Tongue (tissue), 2 donors: ENCODE results near the gene ELMO3. TPM values are rescaled to one million over a fixed set of nuclear protein-coding genes. Genes with fewer than 3 reads are reported as not detected.

Experiments used
- DNase-seq: peaks from one replicate; pipeline ENCODE4 v3.0.0-alpha.2; 2015
- total RNA-seq: library from RNA; depleted of rRNA; stranded (reverse); fragments of >200 nt; gene quantifications from one replicate; pipeline ENCODE4 v1.2.3, GENCODE V29; 2014

Gene ELMO3
- total RNA-seq, 1 donor from 2014 or later, result 4.0 TPM

DNA sequence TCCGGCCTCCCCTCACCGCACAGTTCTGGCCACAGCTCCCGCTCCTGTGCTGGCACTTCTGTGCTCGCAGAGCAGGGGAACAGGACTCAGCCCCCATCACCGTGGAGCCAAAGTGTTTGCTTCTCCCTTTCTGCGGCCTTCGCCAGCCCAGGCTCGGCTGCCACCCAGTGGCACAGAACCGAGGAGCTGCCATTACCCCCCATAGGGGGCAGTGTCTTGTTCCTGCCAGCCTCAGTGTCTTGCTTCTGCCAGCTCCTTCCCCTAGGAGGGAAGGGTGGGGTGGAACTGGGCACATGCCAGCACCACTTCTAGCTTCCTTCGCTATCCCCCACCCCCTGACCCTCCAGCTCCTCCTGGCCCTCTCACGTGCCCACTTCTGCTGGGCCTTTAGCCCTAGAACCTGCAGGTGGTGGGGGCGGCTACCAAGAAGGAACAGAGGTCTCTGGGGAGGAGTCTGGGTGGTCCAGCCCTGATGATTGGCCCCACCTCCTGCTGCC is 645 bp upstream of the ELMO3 start:
- DNase-seq, result peak; percentile 41

- no peak for DNase-seq
These were observed 872 bp downstream of the ELMO3 start for GRCh38 chr16:67199808-67200198.

DNA sequence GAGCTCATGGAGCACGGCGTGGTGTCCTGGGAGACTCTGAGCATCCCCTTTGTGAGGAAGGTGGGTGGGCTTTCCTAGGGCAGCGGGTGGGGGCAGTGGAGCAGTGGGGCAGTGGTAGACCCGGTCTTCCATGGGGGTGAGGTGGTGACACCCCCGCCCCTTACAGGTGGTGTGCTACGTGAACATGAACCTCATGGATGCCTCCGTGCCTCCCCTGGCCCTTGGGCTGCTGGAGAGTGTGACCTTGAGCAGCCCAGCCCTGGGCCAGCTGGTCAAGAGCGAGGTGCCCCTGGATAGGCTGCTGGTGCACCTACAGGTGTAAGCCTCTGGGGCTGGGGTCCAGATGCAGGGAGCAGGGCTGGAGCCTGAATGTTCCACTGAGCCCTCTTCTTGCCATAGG is 1.6 kb downstream of the ELMO3 start:
- no peak for DNase-seq

GRCh38 chr16:67201411-67202345 is 2.7 kb downstream of the ELMO3 start:
- DNase-seq, result no peak

DNA sequence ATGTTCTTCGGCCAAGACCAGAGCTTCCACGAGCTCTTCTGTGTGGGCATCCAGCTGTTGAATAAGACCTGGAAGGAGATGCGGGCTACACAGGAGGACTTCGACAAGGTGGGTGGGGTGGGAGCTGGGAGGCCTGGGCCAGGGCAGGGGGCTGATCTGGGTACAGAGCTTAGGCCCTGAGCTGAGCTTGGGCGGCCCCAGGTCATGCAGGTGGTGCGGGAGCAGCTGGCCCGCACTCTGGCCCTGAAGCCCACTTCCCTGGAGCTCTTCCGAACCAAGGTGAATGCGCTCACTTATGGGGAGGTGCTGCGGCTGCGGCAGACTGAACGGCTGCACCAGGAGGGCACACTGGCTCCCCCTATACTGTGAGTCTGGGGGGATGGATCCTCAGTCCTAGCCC is 3.5 kb downstream of the ELMO3 start:
- no peak for DNase-seq

DNA sequence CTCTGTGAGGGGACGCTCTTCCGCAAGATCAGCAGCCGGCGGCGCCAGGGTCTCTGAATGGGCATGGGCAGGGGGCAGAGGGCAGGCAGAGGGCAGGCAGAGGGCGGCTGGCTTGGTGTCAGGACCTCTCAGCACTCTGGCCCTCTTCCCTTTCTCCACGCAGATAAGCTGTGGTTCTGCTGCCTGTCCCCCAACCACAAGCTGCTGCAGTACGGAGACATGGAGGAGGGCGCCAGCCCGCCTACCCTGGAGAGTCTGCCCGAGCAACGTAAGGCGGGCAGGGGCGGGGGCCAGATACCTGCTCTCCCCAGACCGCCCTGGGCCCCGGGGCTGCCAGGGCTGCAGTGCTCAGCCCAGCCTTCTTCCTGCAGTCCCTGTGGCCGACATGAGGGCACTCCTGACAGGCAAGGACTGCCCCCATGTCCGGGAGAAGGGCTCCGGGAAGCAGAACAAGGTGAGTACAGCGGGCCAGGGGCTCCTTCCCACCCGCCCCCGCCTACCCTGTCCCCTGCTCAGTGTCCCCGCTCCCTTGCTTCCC is 4.1 kb downstream of the ELMO3 start:
- DNase-seq, result no peak

DNA sequence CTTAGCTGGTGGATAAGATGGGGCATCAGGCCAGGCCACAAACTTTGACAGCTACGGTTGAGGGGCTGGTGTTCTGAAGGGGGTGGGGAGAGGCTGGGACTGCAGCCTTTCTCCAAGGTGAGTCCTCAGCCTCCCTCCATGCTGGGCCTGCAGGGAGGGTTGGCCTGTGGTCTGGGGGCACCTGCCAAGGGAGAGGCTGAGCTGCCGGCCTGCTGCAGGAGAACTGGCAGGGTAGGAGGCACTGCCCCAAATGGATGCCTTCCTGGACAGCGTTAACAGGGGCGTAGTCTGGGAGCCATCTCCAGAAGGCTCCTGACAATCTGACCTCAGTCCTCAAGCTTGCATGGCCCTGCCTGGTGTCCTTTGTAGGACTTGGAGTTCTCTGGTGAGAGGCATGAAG is 5.1 kb downstream of the ELMO3 start:
- no peak for DNase-seq

DNA sequence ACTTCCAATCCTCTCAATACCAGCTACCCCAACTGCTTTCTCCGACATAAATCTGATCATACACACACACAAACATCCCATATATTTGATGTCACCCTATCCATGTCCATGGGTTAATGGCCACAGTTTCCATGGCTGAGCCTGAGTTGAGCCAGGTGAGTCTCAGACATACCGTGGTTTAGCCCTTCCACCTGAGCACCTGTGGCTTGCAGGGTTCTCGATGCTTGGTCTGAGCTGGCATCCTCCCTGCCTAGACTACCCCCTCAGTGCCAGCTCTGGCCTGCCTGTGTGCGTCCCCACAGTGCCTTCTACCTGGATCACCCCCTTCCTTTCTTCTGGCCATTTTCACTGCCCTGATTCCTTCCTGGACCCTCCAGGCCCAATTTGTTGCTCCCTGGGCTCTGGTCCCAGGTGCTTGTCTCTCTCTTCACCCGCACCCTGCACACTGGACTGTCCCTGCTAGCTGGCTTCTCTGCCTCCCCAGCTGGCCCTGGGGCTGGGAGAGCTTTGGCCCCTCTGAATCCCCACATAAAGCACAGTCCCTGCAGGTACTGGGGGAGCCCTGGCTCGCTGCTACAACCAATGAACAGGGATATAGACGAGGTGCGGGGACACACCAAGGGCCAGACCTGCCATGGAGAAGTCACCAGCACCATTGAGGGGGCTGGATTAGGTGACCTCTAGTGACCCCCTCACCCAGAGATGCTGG is 7.4 kb downstream of the ELMO3 start:
- DNase-seq, result no peak

DNA sequence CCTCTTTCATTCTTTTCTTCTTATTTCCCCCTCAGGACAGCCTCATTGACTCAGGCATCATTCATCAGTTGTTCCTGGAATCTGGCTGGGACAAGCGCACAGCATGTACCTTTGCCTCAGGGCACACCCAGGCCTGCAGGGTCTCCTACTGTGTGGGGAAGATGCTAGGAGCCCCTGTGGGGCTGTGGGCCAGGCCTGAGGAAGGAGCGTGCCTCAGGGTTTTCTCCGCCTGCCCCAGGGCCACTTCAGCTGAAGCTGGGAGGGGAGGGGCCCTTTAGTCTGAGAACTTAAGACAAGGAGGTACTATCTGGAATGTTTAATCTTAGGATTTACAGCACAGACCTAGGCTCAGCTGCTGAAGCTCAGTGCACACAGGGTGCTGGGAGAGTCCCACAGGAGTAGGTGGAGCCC is 7.9 kb downstream of the ELMO3 start:
- no peak for DNase-seq

DNA sequence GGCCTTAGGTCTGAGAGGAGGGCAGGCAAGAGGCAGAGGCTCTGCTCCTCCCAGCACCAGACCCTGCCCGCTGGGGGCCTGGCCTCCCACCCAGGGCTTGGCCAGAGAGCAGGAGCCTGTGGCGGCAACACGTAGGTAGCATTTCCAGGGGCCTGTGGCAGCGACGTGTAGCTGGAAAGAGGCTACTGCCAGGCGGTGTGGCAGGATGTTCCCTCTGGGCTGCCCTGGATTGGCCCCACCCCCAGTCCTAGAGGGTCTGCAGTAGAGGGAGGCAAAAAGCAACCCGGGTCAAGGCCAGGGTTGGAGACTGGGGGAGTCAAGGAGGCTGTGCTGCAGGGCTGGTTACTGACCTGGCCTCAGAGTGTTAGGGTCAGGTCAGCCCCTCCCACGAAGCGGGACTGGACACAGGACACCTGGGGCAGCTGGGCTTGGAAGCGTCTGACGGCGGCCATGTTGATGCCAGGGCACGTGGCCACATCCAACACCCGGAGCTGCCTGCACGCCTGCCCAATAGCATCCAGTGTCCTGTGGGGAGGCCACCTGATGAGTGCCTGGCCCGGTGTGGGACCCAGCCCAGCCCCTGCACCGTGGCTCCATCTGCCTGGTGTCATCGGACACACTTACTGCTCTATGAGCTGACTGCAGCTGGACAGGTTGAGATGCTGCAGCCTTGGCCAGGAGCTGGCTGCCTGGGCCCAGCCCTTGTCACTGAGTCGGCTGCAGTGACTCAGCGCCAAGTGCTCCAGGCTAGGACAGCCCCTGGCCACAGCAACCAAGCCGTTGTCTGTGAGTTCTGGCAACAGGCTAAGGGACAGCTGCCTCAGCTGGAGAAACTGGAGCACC is 8.5 kb downstream of the ELMO3 start:
- no peak for DNase-seq

DNA sequence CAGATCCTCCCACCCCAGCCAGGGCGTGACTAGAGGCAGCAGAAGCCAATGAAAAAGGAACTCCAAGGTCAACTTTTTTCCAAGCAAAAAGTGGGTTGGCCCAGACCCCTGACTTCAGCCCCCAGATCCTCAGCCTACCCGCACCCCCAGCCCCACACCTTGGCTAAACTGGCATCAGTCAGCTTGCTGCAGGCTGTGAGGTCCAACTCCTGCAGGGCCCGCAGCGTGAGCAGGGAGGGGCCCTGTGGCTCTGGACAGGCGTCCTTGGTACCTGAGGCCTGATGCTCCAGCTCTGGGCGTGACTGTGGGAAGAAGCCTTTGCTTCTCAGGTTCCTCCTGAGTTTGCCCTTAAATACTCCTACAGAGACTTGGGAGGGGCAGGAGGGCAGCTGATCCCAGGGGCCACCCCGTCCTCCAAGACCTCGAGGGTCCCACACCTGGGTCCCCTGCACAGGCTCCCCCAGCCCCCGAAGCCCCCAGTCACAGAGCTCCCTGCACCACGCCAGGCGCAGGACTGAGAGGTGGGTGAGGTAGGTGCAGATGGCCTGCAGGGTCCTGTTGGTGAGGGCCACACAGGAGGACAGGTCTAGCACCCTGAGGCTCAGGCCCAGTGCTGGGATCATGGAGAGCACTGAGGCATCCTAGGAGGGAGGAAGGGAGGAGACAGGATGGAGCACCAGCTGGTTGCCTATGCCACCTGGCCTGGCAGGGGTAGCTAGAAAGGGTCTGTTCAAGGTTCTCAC is 9.4 kb downstream of the ELMO3 start:
- no peak for DNase-seq

GRCh38 chr16:67209565-67209964 is 10.6 kb downstream of the ELMO3 start:
- DNase-seq, result no peak

DNA sequence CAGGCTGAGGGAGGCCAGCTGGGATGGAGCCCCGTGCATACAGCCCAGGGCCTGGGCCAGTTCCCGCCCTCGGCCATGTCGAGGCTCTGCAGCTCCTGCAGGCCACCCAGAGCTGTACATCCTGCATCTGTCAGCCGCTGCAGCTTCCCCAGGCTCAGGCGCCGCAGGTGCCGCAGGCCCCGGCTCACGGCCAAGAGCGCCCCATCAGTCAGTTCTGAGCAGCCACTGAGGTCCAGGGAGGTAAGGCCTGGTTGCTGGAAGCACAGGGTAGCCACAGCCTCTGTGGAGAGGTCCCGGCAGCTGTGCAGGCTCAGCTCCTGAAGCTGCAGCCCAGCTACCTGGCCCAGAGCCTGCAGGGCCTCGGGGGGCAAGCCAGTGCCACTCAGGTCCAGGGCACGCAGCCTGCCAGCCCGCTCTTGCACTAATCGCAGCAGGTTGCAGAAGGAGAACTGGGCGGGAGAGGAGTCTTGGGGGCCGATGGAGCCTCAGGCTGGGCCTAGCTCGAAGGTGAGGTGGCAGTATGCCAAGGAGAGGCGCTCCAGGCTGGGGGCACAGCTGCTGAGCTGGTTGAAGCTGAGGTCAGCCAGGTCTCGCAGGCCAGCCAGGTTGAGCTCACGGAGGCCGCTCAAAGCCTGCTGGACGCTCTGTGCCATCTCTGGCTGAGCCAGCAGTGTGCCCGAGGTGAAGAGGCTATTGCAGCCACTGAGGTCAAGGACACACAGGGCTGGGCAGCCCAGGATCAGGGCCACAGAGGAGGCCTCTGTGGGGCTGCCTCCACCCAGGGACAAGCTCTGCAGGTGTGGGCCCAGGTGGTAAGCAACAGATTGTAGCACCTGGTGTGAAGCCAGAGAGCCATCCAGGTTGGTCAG is 11.4 kb downstream of the ELMO3 start:
- DNase-seq, result no peak

DNA sequence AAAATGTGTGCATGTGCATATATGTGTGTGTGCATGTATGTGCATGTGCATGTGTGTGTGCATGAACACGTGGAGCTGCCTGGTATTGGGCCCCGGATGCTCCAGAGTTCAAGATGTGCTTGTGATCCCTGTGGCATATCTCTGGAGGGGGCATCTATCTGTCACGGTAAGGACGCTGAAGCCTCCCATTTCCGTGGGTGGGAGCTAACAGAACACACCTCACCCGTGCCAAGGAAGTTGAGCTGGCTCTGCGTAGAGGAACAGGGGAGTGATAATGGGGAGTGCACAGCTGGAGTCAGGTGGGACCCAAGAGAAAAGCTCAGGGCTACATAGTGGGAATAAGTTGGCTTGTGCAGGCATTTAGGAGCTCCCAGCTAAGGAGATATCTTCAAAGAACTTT is 12.7 kb downstream of the ELMO3 start:
- no peak for DNase-seq

GRCh38 chr16:67212766-67213165 is 13.8 kb downstream of the ELMO3 start:
- no peak for DNase-seq

GRCh38 chr16:67213197-67214019 is 14.5 kb downstream of the ELMO3 start:
- DNase-seq, result no peak

DNA sequence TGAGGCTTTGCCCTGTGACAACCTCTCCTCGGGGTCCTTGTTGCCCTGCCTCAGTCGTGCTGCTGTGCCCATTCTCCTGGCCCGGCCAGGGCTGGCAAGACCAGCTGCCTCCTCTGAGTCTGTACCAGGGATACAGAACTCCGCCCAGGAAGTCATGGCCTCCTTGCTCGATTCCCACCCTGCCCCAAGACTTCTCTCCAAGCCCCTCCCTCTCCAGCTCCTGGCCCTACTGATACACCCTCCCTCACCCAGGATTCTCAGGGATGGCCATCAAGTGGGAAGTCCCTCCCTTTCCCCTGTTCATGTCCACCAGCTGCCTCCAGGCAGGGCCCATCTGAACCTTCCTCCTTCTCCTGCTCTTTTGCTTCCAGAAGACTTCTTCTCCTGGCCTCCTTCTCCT is 16.8 kb downstream of the ELMO3 start:
- DNase-seq, result no peak

DNA sequence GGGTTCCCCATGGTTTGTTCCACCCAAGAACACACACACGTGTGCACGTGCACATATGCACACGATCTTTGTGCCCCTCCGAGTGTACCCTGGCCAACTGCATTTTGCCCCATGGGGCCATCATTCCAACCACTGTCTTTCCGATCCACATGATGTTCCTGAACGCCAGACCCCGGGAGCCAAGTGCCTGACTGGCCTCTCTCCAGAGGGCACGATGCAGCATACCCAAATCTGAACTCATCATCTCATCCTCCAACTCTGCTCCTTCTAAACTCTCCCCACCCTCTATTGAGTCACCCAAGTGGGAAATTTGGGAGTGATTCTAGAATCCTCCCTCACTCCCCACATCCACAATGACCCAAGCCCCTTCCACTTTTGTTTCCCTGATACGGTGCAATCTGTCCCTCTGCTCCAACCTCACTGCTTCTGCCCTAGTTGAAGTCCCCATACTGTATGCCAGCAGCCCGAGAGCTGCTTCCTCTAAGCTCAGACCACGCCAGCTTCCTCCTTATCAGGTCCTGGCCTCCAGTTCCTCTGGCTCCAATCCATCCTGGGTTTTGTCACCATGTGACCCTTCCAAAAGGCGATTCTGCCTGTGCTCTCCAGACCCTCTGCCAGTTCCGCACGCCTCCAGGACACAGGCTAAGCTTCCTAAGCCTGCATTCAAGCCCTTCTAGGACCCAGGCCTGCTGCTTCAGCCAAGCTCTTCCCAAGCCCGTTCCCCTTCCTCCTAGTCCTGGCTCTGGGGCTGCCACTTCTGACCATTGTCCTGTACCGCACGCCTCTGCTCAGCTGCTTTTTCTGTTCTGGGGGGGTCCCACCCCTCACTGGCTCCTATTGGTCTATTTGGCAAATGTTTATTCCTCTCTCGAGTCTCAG is 17.9 kb downstream of the ELMO3 start:
- DNase-seq, result no peak
